ENCODE measurements around the gene SH3BP5.

Gene SH3BP5

GRCh38 chr3:15267502-15267901 is 64.9 kb downstream of the SH3BP5 start:
- no peak for DNase-seq (ENCODE audit: low spot score)
- TF ChIP-seq CTCF (conservative IDR thresholded peaks at IDR 0.05; ENCODE audit: low read depth), result no peak
- no peak overlapping the region for H3K27ac ChIP-seq
- POLR2A ChIA-PET (ENCODE audit: low non-redundant PET), result interaction anchor here (0.6 kb wide), 1 partner anchor 164 kb away, joined by 4 read pairs; no protein-coding TSS in a partner anchor
- CTCF ChIA-PET, result interaction anchor here (0.5 to 1.4 kb wide), 12 partner anchors 27 to 290 kb away, joined by 3 to 10 read pairs (median 3); partner anchors contain the start of gene SH3BP5

GRCh38 chr3:15266510-15267376 is 65.6 kb downstream of the SH3BP5 start:
- POLR2A ChIA-PET (ENCODE audit: low non-redundant PET), result no interaction called here
- no peak overlapping the region for H3K27ac ChIP-seq
- CTCF ChIA-PET, result interaction anchor here (0.6 kb wide), 4 partner anchors 32 to 347 kb away, joined by 3 read pairs; no protein-coding TSS in a partner anchor
- no peak for DNase-seq (ENCODE audit: low spot score)
- TF ChIP-seq CTCF (conservative IDR thresholded peaks at IDR 0.05; ENCODE audit: low read depth), result no peak

- no peak for DNase-seq (ENCODE audit: low spot score)
- no peak for TF ChIP-seq CTCF (conservative IDR thresholded peaks at IDR 0.05; ENCODE audit: low read depth)
- ChIA-PET CTCF (interaction anchor here (0.6 to 0.9 kb wide), 2 partner anchors 83 to 139 kb away, joined by 3 read pairs; no protein-coding TSS in a partner anchor), POLR2A (ENCODE audit: low non-redundant PET) (no interaction called here)
- no peak overlapping the region for H3K27ac ChIP-seq
Measured at GRCh38 chr3:15265655-15266509, 66.5 kb downstream of the SH3BP5 start.

GRCh38 chr3:15264486-15264885 is 67.9 kb downstream of the SH3BP5 start:
- CTCF ChIA-PET, result interaction anchor here (0.6 kb wide), 1 partner anchor 279 kb away, joined by 6 read pairs; no protein-coding TSS in a partner anchor
- no peak overlapping the region for H3K27ac ChIP-seq
- POLR2A ChIA-PET (ENCODE audit: low non-redundant PET), result no interaction called here
- no peak for TF ChIP-seq CTCF (conservative IDR thresholded peaks at IDR 0.05; ENCODE audit: low read depth)
- DNase-seq (ENCODE audit: low spot score), result no peak

GRCh38 chr3:15263926-15264325 is 68.5 kb downstream of the SH3BP5 start:
- POLR2A ChIA-PET (ENCODE audit: low non-redundant PET), result no interaction called here
- DNase-seq (ENCODE audit: low spot score), result no peak
- CTCF ChIA-PET, result interaction anchor here (0.6 kb wide), 1 partner anchor 96 kb away, joined by 3 read pairs; no protein-coding TSS in a partner anchor
- TF ChIP-seq CTCF (conservative IDR thresholded peaks at IDR 0.05; ENCODE audit: low read depth), result no peak
- H3K27ac ChIP-seq, result no peak overlapping the region

GRCh38 chr3:15263120-15263519 is 69.3 kb downstream of the SH3BP5 start:
- ChIA-PET CTCF (no interaction called here), POLR2A (ENCODE audit: low non-redundant PET) (no interaction called here)
- no peak for DNase-seq (ENCODE audit: low spot score)

More at GRCh38 chr3:15263120-15263519, 69.3 kb downstream of the SH3BP5 start:
- H3K27ac ChIP-seq, result no peak overlapping the region
- TF ChIP-seq CTCF (conservative IDR thresholded peaks at IDR 0.05; ENCODE audit: low read depth), result no peak
